Measurements from ENCODE around the gene DSCAM.
"Not testable (repeated sequence)": the region's sequence is repeated elsewhere in the genome, so short reads cannot be mapped to it uniquely, and the experiment has no call there.

The DSCAM gene

GRCh38 chr21:40051801-40052200, 795.2 kb downstream of the DSCAM start:
- no peak for DNase-seq (ENCODE audit: low read depth in 2 of 2)

- DNase-seq (ENCODE audit: low read depth in 2 of 2) = no peak
Observed at GRCh38 chr21:40049931-40050290, 797.0 kb downstream of the DSCAM start.

GRCh38 chr21:40049031-40049930, 797.7 kb downstream of the DSCAM start:
- DNase-seq (ENCODE audit: low read depth in 2 of 2) = no peak

GRCh38 chr21:40047993-40048730, 798.8 kb downstream of the DSCAM start:
- DNase-seq (ENCODE audit: low read depth in 2 of 2) = no peak

- DNase-seq (ENCODE audit: low read depth in 2 of 2) = no peak
Observed at GRCh38 chr21:40047211-40047610, 799.7 kb downstream of the DSCAM start.

GRCh38 chr21:40043866-40044265, 803.1 kb downstream of the DSCAM start:
- no peak for DNase-seq (ENCODE audit: low read depth in 2 of 2)

GRCh38 chr21:40043423-40043822, 803.5 kb downstream of the DSCAM start:
- DNase-seq (ENCODE audit: low read depth in 2 of 2) = no peak

- no peak for DNase-seq (ENCODE audit: low read depth in 2 of 2)
Observed at GRCh38 chr21:40041446-40041845, 805.5 kb downstream of the DSCAM start.

GRCh38 chr21:40033156-40033782, 813.7 kb downstream of the DSCAM start:
- DNase-seq (ENCODE audit: low read depth in 2 of 2) = not testable (repeated sequence)

GRCh38 chr21:40029888-40030287, 817.1 kb downstream of the DSCAM start:
- DNase-seq (ENCODE audit: low read depth in 2 of 2) = no peak

- not testable (repeated sequence) for DNase-seq (ENCODE audit: low read depth in 2 of 2)
Observed at GRCh38 chr21:40028393-40028792, 818.6 kb downstream of the DSCAM start.

GRCh38 chr21:40021558-40022351, 825.2 kb downstream of the DSCAM start:
- DNase-seq (ENCODE audit: low read depth in 2 of 2) = no peak

GRCh38 chr21:40020651-40021050, 826.3 kb downstream of the DSCAM start:
- no peak for DNase-seq (ENCODE audit: low read depth in 2 of 2)

- no peak for DNase-seq (ENCODE audit: low read depth in 2 of 2)
Observed at GRCh38 chr21:40018871-40019475, 828.0 kb downstream of the DSCAM start.

GRCh38 chr21:40016667-40017066, 830.3 kb downstream of the DSCAM start:
- no peak for DNase-seq (ENCODE audit: low read depth in 2 of 2)

GRCh38 chr21:40016234-40016633, 830.7 kb downstream of the DSCAM start:
- DNase-seq (ENCODE audit: low read depth in 2 of 2) = no peak

GRCh38 chr21:40015818-40016217, 831.1 kb downstream of the DSCAM start:
- DNase-seq (ENCODE audit: low read depth in 2 of 2) = no peak

GRCh38 chr21:40014394-40014793, 832.6 kb downstream of the DSCAM start:
- no peak for DNase-seq (ENCODE audit: low read depth in 2 of 2)

- DNase-seq (ENCODE audit: low read depth in 2 of 2) = no peak
Observed at GRCh38 chr21:40013001-40013735, 833.8 kb downstream of the DSCAM start.

GRCh38 chr21:40011371-40011770, 835.6 kb downstream of the DSCAM start:
- no peak for DNase-seq (ENCODE audit: low read depth in 2 of 2)

GRCh38 chr21:40002978-40003377, 844.0 kb downstream of the DSCAM start:
- DNase-seq (ENCODE audit: low read depth in 2 of 2) = no peak
